NK-92 (cell line): ENCODE data around the gene MUC5AC.
"Not testable (repeated sequence)": the region's sequence is repeated elsewhere in the genome, so short reads cannot be mapped to it uniquely, and the experiment has no call there.

Source experiments
- DNase-seq: peaks from one replicate; lab custom pipeline; 2025; ENCODE audit not compliant: unreplicated experiment; lab: John Stamatoyannopoulos, UW

Gene MUC5AC

GRCh38 chr11:1232883-1233321 lies 75.1 kb downstream of the MUC5AC start:
- no peak for DNase-seq

- no peak for DNase-seq
These were observed 75.7 kb downstream of the MUC5AC start for GRCh38 chr11:1233351-1234053.

DNA sequence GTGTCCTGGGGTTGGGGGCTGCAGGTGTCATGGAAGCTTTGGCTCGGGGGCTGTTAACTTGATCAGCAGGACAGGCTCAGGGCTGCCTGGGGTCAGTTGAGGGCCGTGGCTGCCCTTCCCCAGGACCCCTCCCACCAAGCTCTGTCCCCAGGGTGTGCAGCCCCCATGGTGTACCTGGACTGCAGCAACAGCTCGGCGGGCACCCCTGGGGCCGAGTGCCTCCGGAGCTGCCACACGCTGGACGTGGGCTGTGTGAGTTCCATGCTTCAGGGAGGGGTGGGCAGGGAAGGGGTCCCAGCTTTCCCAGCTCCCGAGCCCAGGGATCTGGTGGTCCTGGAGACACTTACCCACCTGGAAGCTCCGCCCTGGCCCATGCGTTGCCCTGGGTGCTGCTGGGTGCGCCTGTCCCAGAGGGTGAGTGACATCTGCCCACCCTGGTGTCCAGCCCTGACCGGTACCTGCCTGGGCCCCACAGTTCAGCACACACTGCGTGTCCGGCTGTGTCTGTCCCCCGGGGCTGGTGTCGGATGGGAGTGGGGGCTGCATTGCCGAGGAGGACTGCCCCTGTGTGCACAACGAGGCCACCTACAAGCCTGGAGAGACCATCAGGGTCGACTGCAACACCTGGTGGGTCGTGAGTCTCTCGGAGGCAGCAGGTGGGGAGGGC lies 76.4 kb downstream of the MUC5AC start:
- no peak for DNase-seq

DNA sequence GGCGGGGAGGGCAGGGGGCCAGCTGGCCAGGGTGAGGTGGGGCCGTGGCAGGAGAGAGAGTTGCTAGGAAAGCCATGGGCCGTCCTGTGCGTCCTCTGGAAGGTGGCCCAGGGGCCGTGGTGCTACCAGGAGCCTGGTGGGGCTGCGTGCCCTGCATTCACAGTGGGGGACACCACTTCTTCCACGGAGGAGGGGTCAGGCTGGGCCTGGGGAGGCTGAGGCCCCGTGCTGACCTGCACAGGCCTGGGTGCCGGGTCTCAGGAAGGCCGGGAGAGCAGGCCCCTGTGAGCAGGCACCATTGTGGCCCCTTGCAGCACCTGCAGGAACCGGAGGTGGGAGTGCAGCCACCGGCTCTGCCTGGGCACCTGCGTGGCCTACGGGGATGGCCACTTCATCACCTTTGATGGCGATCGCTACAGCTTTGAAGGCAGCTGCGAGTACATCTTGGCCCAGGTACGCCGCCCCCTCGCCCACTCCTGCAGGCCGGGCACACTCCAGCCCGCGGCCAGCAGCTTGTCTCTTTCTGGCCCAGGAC lies 77.1 kb downstream of the MUC5AC start:
- no peak for DNase-seq

DNA sequence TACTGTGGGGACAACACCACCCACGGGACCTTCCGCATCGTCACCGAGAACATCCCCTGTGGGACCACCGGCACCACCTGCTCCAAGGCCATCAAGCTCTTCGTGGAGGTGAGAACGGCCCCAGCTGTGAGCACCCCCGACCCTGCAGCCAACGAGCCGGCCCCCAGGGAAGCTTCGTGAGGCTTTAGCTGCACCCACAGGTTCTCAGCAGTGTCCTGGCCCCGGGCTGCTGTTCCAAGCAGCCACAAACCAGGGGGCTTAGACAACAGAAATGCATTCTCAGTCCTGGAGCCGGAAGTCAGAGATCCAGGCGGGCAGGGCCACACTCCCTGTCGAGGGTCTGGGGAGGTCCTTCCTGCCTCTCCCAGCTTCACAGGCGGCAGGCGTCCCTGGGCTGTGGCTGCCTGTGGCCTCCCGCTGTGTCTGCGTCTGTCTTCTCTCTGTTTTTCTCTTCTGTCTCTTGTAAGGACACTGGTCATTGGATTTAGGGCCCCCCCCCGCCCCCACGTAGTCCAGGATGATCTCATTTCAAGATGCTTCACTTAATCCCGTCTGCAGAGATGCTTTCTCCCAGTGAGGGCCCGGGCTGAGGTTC lies 77.7 kb downstream of the MUC5AC start:
- no peak for DNase-seq

- no peak for DNase-seq
These were observed 78.2 kb downstream of the MUC5AC start for GRCh38 chr11:1235901-1236315.

DNA sequence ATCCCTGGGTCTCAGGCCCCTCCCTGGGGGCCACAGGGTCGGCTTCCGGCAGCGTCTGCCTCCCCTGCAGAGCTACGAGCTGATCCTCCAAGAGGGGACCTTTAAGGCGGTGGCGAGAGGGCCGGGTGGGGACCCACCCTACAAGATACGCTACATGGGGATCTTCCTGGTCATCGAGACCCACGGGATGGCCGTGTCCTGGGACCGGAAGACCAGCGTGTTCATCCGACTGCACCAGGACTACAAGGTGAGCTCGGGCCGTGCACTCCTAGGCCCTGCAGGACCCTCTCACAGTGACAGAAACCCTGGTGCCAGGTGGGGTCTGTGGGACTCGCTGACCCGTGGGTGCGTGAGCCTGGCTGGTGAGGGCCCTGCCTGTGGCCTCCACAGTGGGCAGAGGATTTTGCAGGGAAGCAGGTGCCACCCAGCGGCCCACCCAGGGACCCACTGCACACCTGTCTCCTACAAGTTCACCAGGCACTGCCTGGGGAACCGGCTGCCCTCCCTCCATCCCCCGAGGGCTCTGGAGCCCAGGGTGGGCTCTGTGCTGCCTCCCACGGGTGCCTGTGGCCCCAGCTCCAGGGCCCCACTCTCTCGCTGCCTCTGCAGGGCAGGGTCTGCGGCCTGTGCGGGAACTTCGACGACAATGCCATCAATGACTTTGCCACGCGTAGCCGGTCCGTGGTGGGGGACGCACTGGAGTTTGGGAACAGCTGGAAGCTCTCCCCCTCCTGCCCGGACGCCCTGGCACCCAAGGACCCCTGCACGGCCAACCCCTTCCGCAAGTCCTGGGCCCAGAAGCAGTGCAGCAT lies 78.8 kb downstream of the MUC5AC start:
- no peak for DNase-seq

- no peak for DNase-seq
These were observed 79.4 kb downstream of the MUC5AC start for GRCh38 chr11:1237128-1237580.

GRCh38 chr11:1237851-1238250 lies 80.1 kb downstream of the MUC5AC start:
- no peak for DNase-seq

- no peak for DNase-seq
These were observed 81.2 kb downstream of the MUC5AC start for GRCh38 chr11:1238767-1239595.

- no peak for DNase-seq
These were observed 81.9 kb downstream of the MUC5AC start for GRCh38 chr11:1239596-1240205.

DNA sequence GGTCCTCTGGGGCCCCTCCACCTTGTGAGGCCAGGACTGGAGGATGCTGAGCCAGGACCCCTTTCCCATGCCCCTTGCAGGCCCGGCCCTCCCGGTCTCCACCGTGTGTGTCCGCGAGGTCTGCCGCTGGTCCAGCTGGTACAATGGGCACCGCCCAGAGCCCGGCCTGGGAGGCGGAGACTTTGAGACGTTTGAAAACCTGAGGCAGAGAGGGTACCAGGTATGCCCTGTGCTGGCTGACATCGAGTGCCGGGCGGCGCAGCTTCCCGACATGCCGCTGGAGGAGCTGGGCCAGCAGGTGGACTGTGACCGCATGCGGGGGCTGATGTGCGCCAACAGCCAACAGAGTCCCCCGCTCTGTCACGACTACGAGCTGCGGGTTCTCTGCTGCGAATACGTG lies 83.0 kb downstream of the MUC5AC start:
- DNase-seq: no peak

- no peak for DNase-seq
These were observed 84.0 kb downstream of the MUC5AC start for GRCh38 chr11:1241706-1242105.

GRCh38 chr11:1242289-1242688 lies 84.5 kb downstream of the MUC5AC start:
- DNase-seq: no peak

DNA sequence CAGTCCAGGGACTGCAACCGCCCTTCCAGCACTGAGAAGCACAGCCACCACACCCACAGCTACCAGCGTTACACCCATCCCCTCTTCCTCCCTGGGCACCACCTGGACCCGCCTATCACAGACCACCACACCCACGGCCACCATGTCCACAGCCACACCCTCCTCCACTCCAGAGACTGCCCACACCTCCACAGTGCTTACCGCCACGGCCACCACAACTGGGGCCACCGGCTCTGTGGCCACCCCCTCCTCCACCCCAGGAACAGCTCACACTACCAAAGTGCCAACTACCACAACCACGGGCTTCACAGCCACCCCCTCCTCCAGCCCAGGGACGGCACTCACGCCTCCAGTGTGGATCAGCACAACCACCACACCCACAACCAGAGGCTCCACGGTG lies 85.0 kb downstream of the MUC5AC start:
- DNase-seq: not testable (repeated sequence)

- not testable (repeated sequence) for DNase-seq
These were observed 85.8 kb downstream of the MUC5AC start for GRCh38 chr11:1243521-1243920.

DNA sequence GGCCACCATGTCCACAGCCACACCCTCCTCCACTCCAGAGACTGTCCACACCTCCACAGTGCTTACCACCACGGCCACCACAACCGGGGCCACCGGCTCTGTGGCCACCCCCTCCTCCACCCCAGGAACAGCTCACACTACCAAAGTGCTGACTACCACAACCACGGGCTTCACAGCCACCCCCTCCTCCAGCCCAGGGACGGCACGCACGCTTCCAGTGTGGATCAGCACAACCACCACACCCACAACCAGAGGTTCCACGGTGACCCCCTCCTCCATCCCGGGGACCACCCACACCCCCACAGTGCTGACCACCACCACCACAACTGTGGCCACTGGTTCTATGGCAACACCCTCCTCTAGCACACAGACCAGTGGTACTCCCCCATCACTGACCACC lies 86.8 kb downstream of the MUC5AC start:
- not testable (repeated sequence) for DNase-seq

GRCh38 chr11:1245717-1246116 lies 88.0 kb downstream of the MUC5AC start:
- not testable (repeated sequence) for DNase-seq

DNA sequence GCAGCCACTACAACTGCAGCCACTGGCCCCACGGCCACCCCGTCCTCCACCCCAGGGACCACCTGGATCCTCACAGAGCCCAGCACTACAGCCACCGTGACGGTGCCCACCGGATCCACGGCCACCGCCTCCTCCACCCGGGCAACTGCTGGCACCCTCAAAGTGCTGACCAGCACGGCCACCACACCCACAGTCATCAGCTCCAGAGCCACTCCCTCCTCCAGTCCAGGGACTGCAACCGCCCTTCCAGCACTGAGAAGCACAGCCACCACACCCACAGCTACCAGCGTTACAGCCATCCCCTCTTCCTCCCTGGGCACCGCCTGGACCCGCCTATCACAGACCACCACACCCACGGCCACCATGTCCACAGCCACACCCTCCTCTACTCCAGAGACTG lies 88.5 kb downstream of the MUC5AC start:
- DNase-seq: not testable (repeated sequence)

DNA sequence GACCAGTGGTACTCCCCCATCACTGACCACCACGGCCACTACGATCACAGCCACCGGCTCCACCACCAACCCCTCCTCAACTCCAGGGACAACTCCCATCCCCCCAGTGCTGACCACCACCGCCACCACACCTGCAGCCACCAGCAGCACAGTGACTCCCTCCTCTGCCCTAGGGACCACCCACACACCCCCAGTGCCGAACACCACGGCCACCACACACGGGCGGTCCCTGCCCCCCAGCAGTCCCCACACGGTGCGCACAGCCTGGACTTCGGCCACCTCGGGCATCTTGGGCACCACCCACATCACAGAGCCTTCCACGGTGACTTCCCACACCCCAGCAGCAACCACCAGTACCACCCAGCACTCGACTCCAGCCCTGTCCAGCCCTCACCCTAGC lies 89.3 kb downstream of the MUC5AC start:
- not testable (repeated sequence) for DNase-seq
